ENCODE measurements around the gene SFTPB.
A peak's percentile ranks its signal among the peaks of the same experiment; 100 is the strongest.

SFTPB gene

DNA sequence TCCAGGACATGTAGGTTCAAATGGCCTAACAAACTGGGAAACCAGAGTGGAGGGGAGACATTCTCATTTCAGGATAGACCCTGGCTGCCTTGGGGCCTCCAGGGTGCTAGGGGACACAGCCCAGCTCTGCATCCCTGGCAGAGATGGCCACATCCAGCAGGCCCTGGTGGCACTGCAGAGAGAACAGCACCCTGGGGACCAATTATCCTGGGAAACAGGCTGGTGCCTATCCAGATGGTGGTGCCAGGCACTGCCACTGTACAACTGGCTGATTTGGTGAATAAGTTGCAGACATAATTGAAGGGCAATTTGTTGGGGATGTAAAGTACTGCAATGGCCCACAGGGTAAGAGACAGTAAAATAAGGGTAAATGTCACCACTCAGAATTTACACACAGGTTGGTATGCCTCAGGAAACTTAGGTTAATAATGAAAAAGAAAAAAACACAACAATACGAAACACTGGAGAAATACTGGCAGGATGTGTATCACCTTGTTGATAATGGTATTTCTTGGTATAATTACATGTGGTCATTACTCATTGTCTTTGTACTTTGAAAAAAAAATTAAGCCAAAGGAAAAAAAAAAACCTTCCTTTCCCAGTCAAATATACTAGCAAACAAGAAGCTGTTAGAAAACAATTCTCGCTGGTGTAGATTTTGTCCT lies 12.8 kb upstream of the SFTPB start:
- no peaks in the 10 kb centered on the region for H3K79me2 ChIP-seq (ENCODE audit: insufficient read depth, low read length)
- H3K4me3 ChIP-seq (ENCODE audit: low read depth in 1 of 2, low read length in 2 of 2), result no peak overlapping the region
- H3K27me3 ChIP-seq (ENCODE audit: insufficient read depth, low read length, poor library complexity), result no peaks in the 10 kb centered on the region
- DNase-seq, result no peak
- H3K9me3 ChIP-seq (ENCODE audit: insufficient read depth, low read length, severe bottlenecking), result no peaks in the 10 kb centered on the region
- no peaks in the 10 kb centered on the region for H3K4me1 ChIP-seq (ENCODE audit: insufficient read depth, low read length)
- TF ChIP-seq, protein P1, sequence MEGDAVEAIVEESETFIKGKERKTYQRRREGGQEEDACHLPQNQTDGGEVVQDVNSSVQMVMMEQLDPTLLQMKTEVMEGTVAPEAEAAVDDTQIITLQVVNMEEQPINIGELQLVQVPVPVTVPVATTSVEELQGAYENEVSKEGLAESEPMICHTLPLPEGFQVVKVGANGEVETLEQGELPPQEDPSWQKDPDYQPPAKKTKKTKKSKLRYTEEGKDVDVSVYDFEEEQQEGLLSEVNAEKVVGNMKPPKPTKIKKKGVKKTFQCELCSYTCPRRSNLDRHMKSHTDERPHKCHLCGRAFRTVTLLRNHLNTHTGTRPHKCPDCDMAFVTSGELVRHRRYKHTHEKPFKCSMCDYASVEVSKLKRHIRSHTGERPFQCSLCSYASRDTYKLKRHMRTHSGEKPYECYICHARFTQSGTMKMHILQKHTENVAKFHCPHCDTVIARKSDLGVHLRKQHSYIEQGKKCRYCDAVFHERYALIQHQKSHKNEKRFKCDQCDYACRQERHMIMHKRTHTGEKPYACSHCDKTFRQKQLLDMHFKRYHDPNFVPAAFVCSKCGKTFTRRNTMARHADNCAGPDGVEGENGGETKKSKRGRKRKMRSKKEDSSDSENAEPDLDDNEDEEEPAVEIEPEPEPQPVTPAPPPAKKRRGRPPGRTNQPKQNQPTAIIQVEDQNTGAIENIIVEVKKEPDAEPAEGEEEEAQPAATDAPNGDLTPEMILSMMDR (IDR thresholded peaks at IDR 0.05; ENCODE audit: borderline replicate concordance, extremely low read depth, low read length, poor library complexity, severe bottlenecking), result no peak
- TF ChIP-seq EZH2 (IDR thresholded peaks at IDR 0.05; ENCODE audit: borderline replicate concordance, low read depth, low read length, severe bottlenecking), result no peak
- ATAC-seq (ENCODE audit: insufficient read depth, low read depth), result no peak
- no peak overlapping the region for H2AFZ ChIP-seq (ENCODE audit: low read depth, low read length)
- H3K36me3 ChIP-seq (ENCODE audit: insufficient read depth, low read length), result no peaks in the 10 kb centered on the region
- no peaks in the 10 kb centered on the region for H4K20me1 ChIP-seq (ENCODE audit: insufficient read depth, low read length)
- no peak overlapping the region for H3K9ac ChIP-seq (ENCODE audit: low read depth, low read length)
- no peak overlapping the region for H3K4me2 ChIP-seq (ENCODE audit: insufficient read depth, low read length)
- no peak overlapping the region for H3K27ac ChIP-seq (ENCODE audit: low read length)

DNA sequence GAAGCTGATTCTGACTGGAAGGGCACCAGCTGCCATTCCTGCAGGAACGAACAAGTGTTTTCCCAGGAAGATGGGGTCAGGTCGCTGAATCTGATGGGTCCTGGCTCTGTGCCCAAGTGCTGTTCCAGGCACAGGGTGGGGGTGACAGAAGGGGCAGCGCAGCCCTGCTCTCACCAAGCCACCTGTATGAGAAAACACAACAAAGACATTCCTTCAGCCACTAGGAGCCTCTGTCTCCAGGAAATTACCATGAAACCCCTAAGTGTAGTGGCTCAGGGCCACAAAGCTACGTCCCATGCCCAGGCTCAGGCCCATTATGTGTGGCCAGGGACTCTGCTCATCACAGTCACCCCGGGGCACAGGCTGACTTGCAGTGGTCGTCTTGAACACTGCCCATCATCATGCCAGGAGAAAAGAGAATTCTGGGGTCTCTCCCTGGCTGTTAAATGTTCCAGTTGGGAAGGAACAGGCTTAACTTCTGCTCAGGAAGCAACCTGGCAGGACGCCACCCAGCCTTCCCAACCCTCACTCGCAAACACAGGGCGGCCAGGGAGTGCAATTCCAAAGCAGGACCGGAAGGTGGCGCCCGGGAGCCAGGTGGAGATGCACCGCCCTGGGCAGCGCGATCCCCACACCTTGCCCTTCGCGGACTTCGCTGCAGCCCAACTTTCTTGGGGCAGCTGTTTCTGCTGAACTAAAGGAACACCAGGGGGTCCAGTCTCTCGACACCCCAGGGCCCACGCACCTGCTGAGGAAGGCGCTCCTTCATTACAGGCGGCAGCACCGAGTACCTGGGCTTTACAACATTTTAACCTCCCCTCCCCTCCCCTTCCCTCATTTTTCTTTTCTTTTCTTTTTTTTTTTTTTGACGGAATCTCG lies 11.0 kb upstream of the SFTPB start:
- H2AFZ ChIP-seq (ENCODE audit: low read depth, low read length), result no peak overlapping the region

DNA sequence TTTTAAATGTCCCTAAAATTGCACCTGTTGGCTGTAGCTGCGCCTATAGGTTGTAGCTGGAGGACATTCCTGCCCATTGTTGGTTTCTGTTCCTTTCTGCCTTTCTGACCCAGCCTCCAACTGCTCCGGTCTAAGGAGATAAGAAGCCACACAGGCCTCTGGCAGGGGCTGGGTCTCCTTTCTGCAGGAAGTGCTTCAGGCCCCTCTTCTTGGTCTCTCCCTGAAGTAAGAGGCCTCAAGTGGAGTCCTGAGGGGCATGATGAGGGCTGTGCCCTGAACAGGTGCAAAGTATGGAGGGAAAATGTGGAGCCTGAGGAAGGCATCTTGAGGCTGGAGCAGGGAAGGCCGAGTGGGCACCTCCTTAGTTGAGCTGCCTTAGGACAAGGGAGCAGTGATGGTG lies 10.4 kb upstream of the SFTPB start:
- no peak for ATAC-seq (ENCODE audit: insufficient read depth, low read depth)
- no peak overlapping the region for H2AFZ ChIP-seq (ENCODE audit: low read depth, low read length)
- no peak overlapping the region for H3K9ac ChIP-seq (ENCODE audit: low read depth, low read length)
- H3K27ac ChIP-seq (ENCODE audit: low read length), result no peak overlapping the region
- H3K27me3 ChIP-seq (ENCODE audit: insufficient read depth, low read length, poor library complexity), result no peaks in the 10 kb centered on the region
- H4K20me1 ChIP-seq (ENCODE audit: insufficient read depth, low read length), result no peaks in the 10 kb centered on the region
- no peaks in the 10 kb centered on the region for H3K36me3 ChIP-seq (ENCODE audit: insufficient read depth, low read length)
- H3K79me2 ChIP-seq (ENCODE audit: insufficient read depth, low read length), result no peaks in the 10 kb centered on the region
- no peak for DNase-seq
- no peak for TF ChIP-seq EZH2 (IDR thresholded peaks at IDR 0.05; ENCODE audit: borderline replicate concordance, low read depth, low read length, severe bottlenecking)
- no peaks in the 10 kb centered on the region for H3K9me3 ChIP-seq (ENCODE audit: insufficient read depth, low read length, severe bottlenecking)
- H3K4me3 ChIP-seq (ENCODE audit: low read depth in 1 of 2, low read length in 2 of 2), result no peak overlapping the region
- no peaks in the 10 kb centered on the region for H3K4me1 ChIP-seq (ENCODE audit: insufficient read depth, low read length)
- no peak overlapping the region for H3K4me2 ChIP-seq (ENCODE audit: insufficient read depth, low read length)

More for the DNA sequence above, 11.0 kb upstream of the SFTPB start:
- no peaks in the 10 kb centered on the region for H3K79me2 ChIP-seq (ENCODE audit: insufficient read depth, low read length)
- no peak overlapping the region for H3K4me2 ChIP-seq (ENCODE audit: insufficient read depth, low read length)
- no peak for TF ChIP-seq EZH2 (IDR thresholded peaks at IDR 0.05; ENCODE audit: borderline replicate concordance, low read depth, low read length, severe bottlenecking)
- TF ChIP-seq, protein P1 (IDR thresholded peaks at IDR 0.05; ENCODE audit: borderline replicate concordance, extremely low read depth, low read length, poor library complexity, severe bottlenecking), result peak; percentile 94
- H3K4me3 ChIP-seq (ENCODE audit: low read depth in 1 of 2, low read length in 2 of 2), result no peak overlapping the region
- no peaks in the 10 kb centered on the region for H4K20me1 ChIP-seq (ENCODE audit: insufficient read depth, low read length)
- ATAC-seq (ENCODE audit: insufficient read depth, low read depth), result peak; percentile 97
- peak; percentile 71 for DNase-seq
- no peaks in the 10 kb centered on the region for H3K36me3 ChIP-seq (ENCODE audit: insufficient read depth, low read length)
- H3K9me3 ChIP-seq (ENCODE audit: insufficient read depth, low read length, severe bottlenecking), result no peaks in the 10 kb centered on the region
- no peak overlapping the region for H3K27ac ChIP-seq (ENCODE audit: low read length)
- H3K9ac ChIP-seq (ENCODE audit: low read depth, low read length), result no peak overlapping the region
- H3K27me3 ChIP-seq (ENCODE audit: insufficient read depth, low read length, poor library complexity), result no peaks in the 10 kb centered on the region
- no peaks in the 10 kb centered on the region for H3K4me1 ChIP-seq (ENCODE audit: insufficient read depth, low read length)

Measured in DND-41 (cell line).